Epithelial cell of proximal tubule (primary cell): ENCODE data around the gene SPARC. TPM values are rescaled to one million over a fixed set of nuclear protein-coding genes. Genes with fewer than 3 reads are reported as not detected.
"Not testable (repeated sequence)": the region's sequence is repeated elsewhere in the genome, so short reads cannot be mapped to it uniquely, and the experiment has no call there.

ENCODE experiments used
- DNase-seq: peaks from one replicate; pipeline ENCODE4 v3.0.0-alpha.2; 2011; ENCODE audit warnings: low read depth
- H3K4me3 ChIP-seq: 2 replicates; pipeline ENCODE4 v1.5.1; 2011; ENCODE audit warnings: low read depth, mild to moderate bottlenecking, low read length
- total RNA-seq: library from RNA; depleted of rRNA; stranded (reverse); fragments of >200 nt; gene quantifications from 2 replicates; pipeline ENCODE4 v1.2.3, GENCODE V29; 2015
- TF ChIP-seq, protein P1 (sequence below): conservative IDR thresholded peaks from 2 replicates; pipeline ENCODE4 v1.5.1; 2012; ENCODE audit warnings: low read depth, mild to moderate bottlenecking, low read length

The SPARC gene
- total RNA-seq, 1 donor from 2014 or later, result 165 TPM

DNA sequence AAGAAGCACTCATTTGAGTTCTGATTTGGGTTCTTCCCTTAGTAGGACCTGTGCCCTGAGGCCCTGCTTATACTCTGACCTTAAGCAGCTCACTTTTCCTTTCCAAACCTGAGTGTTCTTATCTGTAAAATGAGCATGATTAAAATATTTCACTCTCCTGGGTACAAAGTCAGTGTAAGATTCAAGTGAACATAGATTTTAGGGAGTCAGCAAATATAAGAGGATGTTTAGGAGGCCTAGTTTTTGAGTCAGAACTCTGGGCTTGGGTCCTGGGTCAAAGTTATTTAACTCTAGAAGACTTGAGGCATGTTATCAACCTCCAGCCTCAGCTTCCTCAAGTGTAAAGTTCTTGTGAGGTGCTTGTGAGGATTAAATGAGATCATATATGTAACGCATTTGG is 8.7 kb upstream of the SPARC start:
- no peak overlapping the region for H3K4me3 ChIP-seq
- TF ChIP-seq, protein P1, sequence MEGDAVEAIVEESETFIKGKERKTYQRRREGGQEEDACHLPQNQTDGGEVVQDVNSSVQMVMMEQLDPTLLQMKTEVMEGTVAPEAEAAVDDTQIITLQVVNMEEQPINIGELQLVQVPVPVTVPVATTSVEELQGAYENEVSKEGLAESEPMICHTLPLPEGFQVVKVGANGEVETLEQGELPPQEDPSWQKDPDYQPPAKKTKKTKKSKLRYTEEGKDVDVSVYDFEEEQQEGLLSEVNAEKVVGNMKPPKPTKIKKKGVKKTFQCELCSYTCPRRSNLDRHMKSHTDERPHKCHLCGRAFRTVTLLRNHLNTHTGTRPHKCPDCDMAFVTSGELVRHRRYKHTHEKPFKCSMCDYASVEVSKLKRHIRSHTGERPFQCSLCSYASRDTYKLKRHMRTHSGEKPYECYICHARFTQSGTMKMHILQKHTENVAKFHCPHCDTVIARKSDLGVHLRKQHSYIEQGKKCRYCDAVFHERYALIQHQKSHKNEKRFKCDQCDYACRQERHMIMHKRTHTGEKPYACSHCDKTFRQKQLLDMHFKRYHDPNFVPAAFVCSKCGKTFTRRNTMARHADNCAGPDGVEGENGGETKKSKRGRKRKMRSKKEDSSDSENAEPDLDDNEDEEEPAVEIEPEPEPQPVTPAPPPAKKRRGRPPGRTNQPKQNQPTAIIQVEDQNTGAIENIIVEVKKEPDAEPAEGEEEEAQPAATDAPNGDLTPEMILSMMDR, result no peak
- no peak for DNase-seq

DNA sequence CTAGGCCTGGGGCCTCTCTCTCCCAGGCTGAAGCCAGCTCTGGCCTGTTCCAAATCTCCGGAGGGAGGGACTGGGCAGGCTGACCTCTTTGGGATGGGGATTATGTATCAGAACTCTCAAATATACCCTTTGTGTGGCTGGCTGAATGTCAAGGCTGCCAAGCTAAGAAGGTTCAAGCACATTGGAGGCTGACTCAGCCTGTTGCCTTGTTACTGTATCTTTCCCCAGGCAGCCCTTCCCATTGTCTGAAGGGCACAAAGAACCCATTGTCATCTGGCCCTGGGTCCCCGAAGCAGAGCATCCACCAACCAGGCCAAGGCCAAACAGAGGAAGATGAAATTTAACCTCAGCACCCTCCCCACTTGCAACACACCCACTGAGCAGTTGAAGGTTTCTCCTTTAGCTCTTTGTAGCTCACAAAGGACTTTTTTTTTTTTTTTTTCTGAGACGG is 7.3 kb upstream of the SPARC start:
- no peak overlapping the region for H3K4me3 ChIP-seq
- TF ChIP-seq, protein P1, result no peak
- DNase-seq, result no peak

DNA sequence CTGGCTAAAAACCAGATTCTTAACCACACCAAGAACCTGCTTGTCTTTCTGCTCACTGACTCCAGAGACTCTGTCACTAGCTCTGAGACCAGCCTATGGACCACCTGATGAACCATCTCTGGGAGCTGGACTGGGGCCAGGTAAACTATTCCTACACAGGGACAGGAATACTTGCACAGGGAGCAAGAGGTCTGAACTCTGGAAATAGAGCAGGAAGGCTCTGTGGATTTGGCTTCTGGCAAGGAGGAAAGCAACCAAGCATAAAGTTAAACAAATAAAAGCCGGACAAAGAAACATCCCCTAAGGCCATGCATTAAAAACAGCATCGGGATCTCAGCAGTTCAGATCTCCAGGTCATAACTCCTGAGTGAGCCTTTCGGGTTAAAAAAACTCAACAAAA is 5.6 kb upstream of the SPARC start:
- TF ChIP-seq, protein P1, result no peak
- no peak for DNase-seq
- no peak overlapping the region for H3K4me3 ChIP-seq

DNA sequence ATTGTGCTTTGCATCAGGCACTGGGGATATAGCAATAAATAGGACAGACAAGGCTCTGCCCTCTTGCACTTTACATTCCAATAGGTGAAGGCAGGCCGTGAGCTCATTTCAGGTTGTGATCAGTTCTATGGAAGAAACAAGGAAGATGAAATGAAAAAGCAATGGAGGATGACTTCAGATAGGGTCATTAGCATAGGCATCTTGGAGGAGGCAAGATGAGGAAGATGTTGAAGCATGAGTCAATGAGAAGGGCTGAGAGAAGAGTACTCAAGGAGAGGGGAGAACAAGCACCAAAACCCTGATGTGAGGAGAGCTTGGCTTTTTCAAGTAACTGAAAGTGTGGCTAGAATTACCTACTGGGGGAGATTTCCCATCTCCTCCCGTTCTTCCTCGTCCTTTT is 5.0 kb upstream of the SPARC start:
- TF ChIP-seq, protein P1, result no peak
- DNase-seq, result no peak

DNA sequence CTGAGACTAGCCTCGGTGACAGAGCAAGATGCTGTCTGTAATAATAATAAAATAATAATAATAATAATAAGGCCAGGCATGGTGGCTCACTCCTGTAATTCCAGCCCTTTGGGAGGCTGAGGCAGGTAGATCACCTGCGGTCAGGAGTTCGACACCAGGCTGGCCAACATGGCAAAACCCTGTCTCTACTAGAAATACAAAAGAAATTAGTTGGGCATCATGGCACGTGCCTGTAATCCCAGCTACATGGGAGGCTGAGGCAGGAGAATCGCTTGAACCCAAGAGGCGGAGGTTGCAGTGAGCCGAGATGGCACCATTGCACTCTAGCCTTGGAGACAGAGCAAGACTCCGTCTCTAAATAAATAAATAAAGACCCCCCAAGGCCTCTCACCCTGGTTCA is 2.9 kb upstream of the SPARC start:
- DNase-seq, result not testable (repeated sequence)

More for the DNA sequence above, 5.0 kb upstream of the SPARC start:
- no peak overlapping the region for H3K4me3 ChIP-seq

DNA sequence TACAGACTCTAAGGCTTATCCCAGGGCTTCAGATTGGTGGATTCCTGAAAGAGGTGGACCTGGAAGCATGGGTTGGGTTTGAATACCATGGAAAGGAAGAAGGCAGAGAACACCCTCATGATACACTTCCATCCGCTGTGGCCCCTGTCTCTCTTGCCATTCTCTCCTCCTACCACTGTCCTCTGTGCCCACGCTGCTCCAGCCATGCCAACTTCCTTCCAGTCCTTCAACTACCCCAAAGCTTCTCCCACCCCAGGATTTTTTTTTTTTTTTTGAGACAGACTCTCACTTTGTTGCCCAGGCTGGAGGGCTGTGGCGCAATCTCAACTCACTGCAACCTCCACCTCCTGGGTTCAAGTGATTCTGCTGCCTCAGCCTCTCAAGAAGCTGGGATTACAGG is 1.7 kb upstream of the SPARC start:
- H3K4me3 ChIP-seq, result no peak overlapping the region
- no peak for DNase-seq
- TF ChIP-seq, protein P1, result no peak

More for the DNA sequence above, 2.9 kb upstream of the SPARC start:
- H3K4me3 ChIP-seq, result not testable (repeated sequence)

DNA sequence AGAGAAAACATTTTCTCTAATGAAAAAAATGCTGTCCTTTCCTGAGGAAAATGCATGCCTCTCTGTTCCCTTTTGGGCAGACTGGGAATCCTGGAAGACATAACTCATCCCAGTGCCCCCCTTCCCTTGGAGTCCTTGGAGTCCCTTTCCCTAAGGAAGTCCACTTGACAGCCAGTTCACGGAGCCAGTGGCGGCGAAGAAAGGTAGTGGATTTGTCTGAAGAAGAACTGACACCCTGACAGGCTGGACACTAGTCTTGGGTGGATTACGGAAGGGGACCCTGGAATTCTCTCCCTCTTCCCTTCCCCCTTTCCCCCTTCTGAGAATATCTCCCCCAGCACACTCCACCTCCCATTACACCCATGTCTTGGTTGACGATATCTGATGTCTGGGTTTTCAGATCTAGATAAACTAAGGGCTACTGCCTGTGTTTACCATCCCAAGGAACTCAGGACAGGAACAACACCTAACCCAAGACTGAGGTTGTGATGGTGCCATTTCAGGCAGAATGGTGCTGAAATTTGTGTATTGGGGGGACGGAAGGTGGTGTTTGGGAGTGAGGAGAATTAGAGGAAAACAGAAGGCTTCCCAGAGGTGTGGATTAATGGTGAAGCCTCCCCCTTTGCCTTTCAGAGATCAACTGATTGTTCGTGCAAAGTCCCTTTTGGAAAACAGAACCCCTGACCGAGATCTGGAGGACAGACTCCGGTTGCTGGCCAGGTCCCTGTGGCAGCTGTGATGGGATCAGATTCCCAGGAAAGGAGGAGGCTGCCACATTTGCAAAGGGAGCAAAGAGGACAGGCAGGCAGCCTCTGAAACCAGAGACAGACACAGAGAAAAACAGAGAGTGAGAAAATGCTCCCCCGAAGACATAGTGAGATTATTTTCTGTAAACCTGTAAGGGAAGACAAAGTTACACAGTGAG is 704 bp downstream of the SPARC start:
- DNase-seq, result no peak
- peak overlapping the region; percentile 70 for H3K4me3 ChIP-seq
- TF ChIP-seq, protein P1, result no peak
